ENCODE results near the gene PTPRN2.
"Not testable (repeated sequence)": the region's sequence is repeated elsewhere in the genome, so short reads cannot be mapped to it uniquely, and the experiment has no call there.

Gene PTPRN2

GRCh38 chr7:158420591-158421340 lies 166.9 kb downstream of the PTPRN2 start:
- in situ Hi-C loops (cut with MboI; ENCODE audit: low pct_unique_long_range_greater_than_20kb, low sequenced_read_pairs): no loop called here

GRCh38 chr7:158419238-158419785 lies 168.3 kb downstream of the PTPRN2 start:
- DNase-seq: no peak
- in situ Hi-C loops (cut with MboI; ENCODE audit: low pct_unique_long_range_greater_than_20kb, low sequenced_read_pairs): no loop called here

More at GRCh38 chr7:158420591-158421340, 166.9 kb downstream of the PTPRN2 start:
- no peak for DNase-seq

- DNase-seq; in situ Hi-C loops (cut with MboI; ENCODE audit: low pct_unique_long_range_greater_than_20kb, low sequenced_read_pairs): not testable (repeated sequence)
Measured at GRCh38 chr7:158418395-158418794, 169.2 kb downstream of the PTPRN2 start.

- in situ Hi-C loops (cut with MboI; ENCODE audit: low pct_unique_long_range_greater_than_20kb, low sequenced_read_pairs): no loop called here
- DNase-seq: no peak
Measured at GRCh38 chr7:158416283-158416933, 171.2 kb downstream of the PTPRN2 start.

GRCh38 chr7:158415316-158415715 lies 172.3 kb downstream of the PTPRN2 start:
- in situ Hi-C loops (cut with MboI; ENCODE audit: low pct_unique_long_range_greater_than_20kb, low sequenced_read_pairs): no loop called here
- DNase-seq: no peak

- in situ Hi-C loops (cut with MboI; ENCODE audit: low pct_unique_long_range_greater_than_20kb, low sequenced_read_pairs): no loop called here
- DNase-seq: no peak
Measured at GRCh38 chr7:158414486-158414961, 173.1 kb downstream of the PTPRN2 start.

- in situ Hi-C loops (cut with MboI; ENCODE audit: low pct_unique_long_range_greater_than_20kb, low sequenced_read_pairs): no loop called here
- no peak for DNase-seq
Measured at GRCh38 chr7:158414002-158414401, 173.6 kb downstream of the PTPRN2 start.

GRCh38 chr7:158411232-158411950 lies 176.2 kb downstream of the PTPRN2 start:
- DNase-seq: no peak

GRCh38 chr7:158410720-158411119 lies 176.9 kb downstream of the PTPRN2 start:
- in situ Hi-C loops (cut with MboI; ENCODE audit: low pct_unique_long_range_greater_than_20kb, low sequenced_read_pairs): no loop called here
- no peak for DNase-seq

More at GRCh38 chr7:158411232-158411950, 176.2 kb downstream of the PTPRN2 start:
- in situ Hi-C loops (cut with MboI; ENCODE audit: low pct_unique_long_range_greater_than_20kb, low sequenced_read_pairs): no loop called here

- DNase-seq: no peak
- in situ Hi-C loops (cut with MboI; ENCODE audit: low pct_unique_long_range_greater_than_20kb, low sequenced_read_pairs): no loop called here
Measured at GRCh38 chr7:158409816-158410330, 177.8 kb downstream of the PTPRN2 start.

GRCh38 chr7:158409120-158409519 lies 178.5 kb downstream of the PTPRN2 start:
- in situ Hi-C loops (cut with MboI; ENCODE audit: low pct_unique_long_range_greater_than_20kb, low sequenced_read_pairs): no loop called here
- no peak for DNase-seq

GRCh38 chr7:158408318-158408920 lies 179.2 kb downstream of the PTPRN2 start:
- no peak for DNase-seq
- in situ Hi-C loops (cut with MboI; ENCODE audit: low pct_unique_long_range_greater_than_20kb, low sequenced_read_pairs): no loop called here

GRCh38 chr7:158407581-158408317 lies 179.9 kb downstream of the PTPRN2 start:
- in situ Hi-C loops (cut with MboI; ENCODE audit: low pct_unique_long_range_greater_than_20kb, low sequenced_read_pairs): no loop called here
- DNase-seq: peak; percentile 47

GRCh38 chr7:158406801-158407200 lies 180.8 kb downstream of the PTPRN2 start:
- in situ Hi-C loops (cut with MboI; ENCODE audit: low pct_unique_long_range_greater_than_20kb, low sequenced_read_pairs): no loop called here

GRCh38 chr7:158406364-158406763 lies 181.3 kb downstream of the PTPRN2 start:
- no peak for DNase-seq
- in situ Hi-C loops (cut with MboI; ENCODE audit: low pct_unique_long_range_greater_than_20kb, low sequenced_read_pairs): no loop called here

More at GRCh38 chr7:158406801-158407200, 180.8 kb downstream of the PTPRN2 start:
- no peak for DNase-seq

GRCh38 chr7:158405771-158406170 lies 181.9 kb downstream of the PTPRN2 start:
- in situ Hi-C loops (cut with MboI; ENCODE audit: low pct_unique_long_range_greater_than_20kb, low sequenced_read_pairs); DNase-seq: not testable (repeated sequence)

GRCh38 chr7:158405324-158405723 lies 182.3 kb downstream of the PTPRN2 start:
- DNase-seq: no peak
- in situ Hi-C loops (cut with MboI; ENCODE audit: low pct_unique_long_range_greater_than_20kb, low sequenced_read_pairs): no loop called here

GRCh38 chr7:158404031-158404761 lies 183.4 kb downstream of the PTPRN2 start:
- DNase-seq: no peak
- in situ Hi-C loops (cut with MboI; ENCODE audit: low pct_unique_long_range_greater_than_20kb, low sequenced_read_pairs): no loop called here
